NB4 (cell line): Measurements from ENCODE around the gene TNK2.

ENCODE experiments used
- CTCF ChIP-seq: IDR thresholded peaks from one replicate; pipeline ENCODE4 v1.5.1; 2012; ENCODE audit warnings: low read depth, low read length
- MAX ChIP-seq: IDR thresholded peaks from 2 replicates; pipeline ENCODE4 v1.6.1; 2011; ENCODE audit warnings: low read depth, low read length
- MYC ChIP-seq: IDR thresholded peaks from 2 replicates; pipeline ENCODE4 v1.6.1; 2011; ENCODE audit warnings: low read depth, low read length
- POLR2A ChIP-seq: IDR thresholded peaks from 2 replicates; pipeline ENCODE4 v1.6.1; 2011; ENCODE audit warnings: mild to moderate bottlenecking; ENCODE audit not compliant: insufficient read length; ENCODE audit errors: extremely low read depth

DNA sequence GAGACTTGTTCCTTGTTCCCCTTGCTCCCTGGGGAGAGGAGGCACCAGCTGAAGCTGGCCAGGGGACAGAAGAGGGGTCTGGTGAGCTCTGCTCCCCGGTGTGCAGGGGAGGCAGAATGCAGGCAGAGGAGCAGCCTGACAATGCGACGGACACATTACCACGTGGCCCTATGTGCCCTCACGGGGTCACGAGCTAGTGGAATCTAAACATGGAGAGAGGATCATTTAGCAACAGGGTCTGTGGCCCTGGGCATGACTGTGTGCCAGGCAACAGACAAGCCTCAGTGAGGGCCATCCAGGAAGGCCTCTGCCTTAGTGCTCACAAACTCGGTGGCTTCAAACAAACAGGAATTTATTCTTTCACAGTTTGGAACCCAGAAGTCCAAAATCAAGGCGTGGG lies 88.2 kb downstream of the TNK2 start:
- TF ChIP-seq CTCF: no peak
- TF ChIP-seq POLR2A: no peak
- no peak for TF ChIP-seq MAX
- TF ChIP-seq MYC: no peak
